DOHH2 (cell line): ENCODE results near the gene GRM4.

ENCODE experiments used
- EZH2phosphoT487 ChIP-seq: fragments of 200-600 bp; sonication (generic); IDR thresholded peaks from 2 replicates; pipeline ENCODE4 v1.6.1; 2017; ENCODE audit warnings: borderline replicate concordance, mild to moderate bottlenecking, antibody characterized with exemption, low read length, moderate library complexity, mixed read lengths
- TF ChIP-seq, protein P1 (sequence below): fragments of 200-600 bp; sonication (generic); IDR thresholded peaks from one replicate; pipeline ENCODE4 v1.5.1; 2014; ENCODE audit warnings: antibody characterized with exemption, mild to moderate bottlenecking, low read depth, low read length; ENCODE audit not compliant: poor library complexity, severe bottlenecking

GRCh38 chr6:34086558-34086957 is 59.3 kb downstream of the GRM4 start:
- TF ChIP-seq, protein P1, sequence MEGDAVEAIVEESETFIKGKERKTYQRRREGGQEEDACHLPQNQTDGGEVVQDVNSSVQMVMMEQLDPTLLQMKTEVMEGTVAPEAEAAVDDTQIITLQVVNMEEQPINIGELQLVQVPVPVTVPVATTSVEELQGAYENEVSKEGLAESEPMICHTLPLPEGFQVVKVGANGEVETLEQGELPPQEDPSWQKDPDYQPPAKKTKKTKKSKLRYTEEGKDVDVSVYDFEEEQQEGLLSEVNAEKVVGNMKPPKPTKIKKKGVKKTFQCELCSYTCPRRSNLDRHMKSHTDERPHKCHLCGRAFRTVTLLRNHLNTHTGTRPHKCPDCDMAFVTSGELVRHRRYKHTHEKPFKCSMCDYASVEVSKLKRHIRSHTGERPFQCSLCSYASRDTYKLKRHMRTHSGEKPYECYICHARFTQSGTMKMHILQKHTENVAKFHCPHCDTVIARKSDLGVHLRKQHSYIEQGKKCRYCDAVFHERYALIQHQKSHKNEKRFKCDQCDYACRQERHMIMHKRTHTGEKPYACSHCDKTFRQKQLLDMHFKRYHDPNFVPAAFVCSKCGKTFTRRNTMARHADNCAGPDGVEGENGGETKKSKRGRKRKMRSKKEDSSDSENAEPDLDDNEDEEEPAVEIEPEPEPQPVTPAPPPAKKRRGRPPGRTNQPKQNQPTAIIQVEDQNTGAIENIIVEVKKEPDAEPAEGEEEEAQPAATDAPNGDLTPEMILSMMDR: no peak
- TF ChIP-seq EZH2phosphoT487: no peak
